AG04449 (cell line): ENCODE results near the gene FAM234A.
"Not testable (repeated sequence)": the region's sequence is repeated elsewhere in the genome, so short reads cannot be mapped to it uniquely, and the experiment has no call there.

ENCODE experiments used
- CTCF ChIA-PET: fragments of 350-600 bp; formaldehyde crosslinking; extraction: SDS; loops from one replicate; lab custom pipeline; 2021; ENCODE audit warnings: antibody characterized with exemption; lab: Yijun Ruan, JAX
- POLR2A ChIA-PET: fragments of 400-600, 350-600 bp; formaldehyde crosslinking; extraction: SDS; loops from one replicate; lab custom pipeline; 2020; ENCODE audit warnings: antibody characterized with exemption, inconsistent platforms; lab: Yijun Ruan, JAX
- DNase-seq: peaks from one replicate; pipeline ENCODE4 v3.0.0-alpha.2; 2010; ENCODE audit warnings: low read depth, low spot score
- H3K4me3 ChIP-seq: 2 replicates; pipeline ENCODE4 v1.5.1; 2011; ENCODE audit warnings: low read depth, mild to moderate bottlenecking, control low read depth, low read length
- TF ChIP-seq, protein P1 (sequence below): IDR thresholded peaks from one replicate; pipeline ENCODE4 v1.5.1; 2011; ENCODE audit warnings: mild to moderate bottlenecking, moderate library complexity, low read length, control low read depth, inconsistent platforms; ENCODE audit not compliant: insufficient read depth; ENCODE audit errors: missing control alignments

Gene FAM234A

DNA sequence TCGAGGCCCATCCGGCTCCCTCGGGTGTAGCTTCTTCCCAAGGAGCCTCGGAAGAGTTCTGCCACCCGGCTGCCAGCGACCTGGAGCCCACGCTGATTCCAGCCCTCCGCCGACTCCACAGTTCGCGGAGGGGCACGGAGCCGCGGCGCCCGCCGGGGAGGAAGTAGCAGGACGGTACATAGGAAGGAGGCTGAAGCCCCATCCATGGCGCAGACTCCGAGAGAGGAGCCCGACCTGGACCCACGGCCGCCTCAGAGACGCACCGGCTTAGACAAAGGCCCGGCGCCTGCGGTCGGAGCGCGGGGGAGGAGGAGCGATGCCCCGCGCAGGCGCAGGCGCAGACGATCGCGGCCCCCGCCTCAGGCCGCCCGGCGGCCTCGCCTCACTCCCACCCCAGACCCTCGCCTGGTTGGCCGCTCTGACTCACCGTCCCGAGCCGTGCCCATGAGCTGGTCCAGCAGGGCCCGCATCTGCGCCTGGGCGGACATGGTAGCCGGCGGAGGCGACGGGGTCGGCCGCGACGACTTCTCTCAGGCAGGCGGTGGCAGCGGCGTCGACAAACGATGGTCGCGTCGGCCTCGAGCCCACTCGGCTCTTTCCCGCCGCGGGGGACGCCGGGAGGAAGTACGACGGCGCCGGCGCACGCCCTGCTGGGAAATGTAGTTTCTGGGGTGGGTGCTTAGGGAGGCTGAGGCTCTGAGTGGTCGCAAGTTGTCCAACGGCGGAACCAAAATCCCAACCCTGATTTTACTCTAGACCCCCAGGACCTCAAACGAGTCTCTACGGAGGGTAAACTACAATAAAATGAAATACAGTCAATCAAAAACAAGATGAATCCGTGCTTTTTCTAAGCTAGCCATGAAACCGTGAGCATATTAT lies 5.5 kb upstream of the FAM234A start, which contains the start of gene LUC7L:
TSS of gene LUC7L (minus strand) at position 598 of the 879 bp plus-strand sequence. CDS start at position 488, 110 bp downstream.
- CTCF ChIA-PET, result interaction anchor here (1.0 to 3.6 kb wide), 10 partner anchors 10 to 125 kb away, joined by 3 to 19 read pairs (median 4); partner anchors contain the start of gene HBQ1
- POLR2A ChIA-PET, result interaction anchor here (1.0 kb wide), 1 partner anchor 37 kb away, joined by 3 read pairs; no protein-coding TSS in a partner anchor

DNA sequence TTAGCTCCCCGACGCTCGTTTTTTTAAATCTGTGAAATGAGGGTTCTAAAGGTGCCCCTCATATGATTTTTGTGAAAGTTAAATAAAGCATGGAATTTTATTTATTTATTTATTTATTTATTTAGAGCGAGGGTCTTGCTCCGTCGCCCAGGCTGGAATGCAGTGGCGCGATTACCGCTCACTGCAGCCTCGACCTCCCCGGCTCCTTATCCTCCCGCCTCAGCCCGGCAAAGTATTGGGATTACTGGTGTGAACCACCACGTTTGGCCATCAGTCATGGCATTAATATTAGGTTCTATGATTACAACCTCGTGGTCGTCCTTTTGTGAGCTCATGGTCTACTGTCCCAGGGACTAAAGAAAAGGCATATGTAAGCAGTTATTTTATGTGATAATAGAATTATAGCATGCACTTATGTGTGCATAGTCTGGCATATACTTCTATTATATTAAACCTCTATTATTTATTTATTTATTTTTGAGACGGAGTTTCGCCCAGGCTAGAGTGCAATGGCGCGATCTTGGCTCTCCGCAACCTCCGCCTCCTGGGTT lies 4.8 kb upstream of the FAM234A start:
- TF ChIP-seq, protein P1, sequence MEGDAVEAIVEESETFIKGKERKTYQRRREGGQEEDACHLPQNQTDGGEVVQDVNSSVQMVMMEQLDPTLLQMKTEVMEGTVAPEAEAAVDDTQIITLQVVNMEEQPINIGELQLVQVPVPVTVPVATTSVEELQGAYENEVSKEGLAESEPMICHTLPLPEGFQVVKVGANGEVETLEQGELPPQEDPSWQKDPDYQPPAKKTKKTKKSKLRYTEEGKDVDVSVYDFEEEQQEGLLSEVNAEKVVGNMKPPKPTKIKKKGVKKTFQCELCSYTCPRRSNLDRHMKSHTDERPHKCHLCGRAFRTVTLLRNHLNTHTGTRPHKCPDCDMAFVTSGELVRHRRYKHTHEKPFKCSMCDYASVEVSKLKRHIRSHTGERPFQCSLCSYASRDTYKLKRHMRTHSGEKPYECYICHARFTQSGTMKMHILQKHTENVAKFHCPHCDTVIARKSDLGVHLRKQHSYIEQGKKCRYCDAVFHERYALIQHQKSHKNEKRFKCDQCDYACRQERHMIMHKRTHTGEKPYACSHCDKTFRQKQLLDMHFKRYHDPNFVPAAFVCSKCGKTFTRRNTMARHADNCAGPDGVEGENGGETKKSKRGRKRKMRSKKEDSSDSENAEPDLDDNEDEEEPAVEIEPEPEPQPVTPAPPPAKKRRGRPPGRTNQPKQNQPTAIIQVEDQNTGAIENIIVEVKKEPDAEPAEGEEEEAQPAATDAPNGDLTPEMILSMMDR, result no peak
- H3K4me3 ChIP-seq, result peak overlapping the region; percentile 97
- ChIA-PET CTCF (interaction anchor here (1.0 to 3.6 kb wide), 4 partner anchors 122 to 124 kb away, joined by 3 to 19 read pairs (median 4); no protein-coding TSS in a partner anchor), POLR2A (interaction anchor here (1.0 kb wide), 1 partner anchor 38 kb away, joined by 3 read pairs; no protein-coding TSS in a partner anchor)
- no peak for DNase-seq

More for the DNA sequence above, 5.5 kb upstream of the FAM234A start, which contains the start of gene LUC7L:
- H3K4me3 ChIP-seq, result peak within 1 kb of the TSS; percentile 97
- TF ChIP-seq, protein P1, result no peak
- no peak for DNase-seq

DNA sequence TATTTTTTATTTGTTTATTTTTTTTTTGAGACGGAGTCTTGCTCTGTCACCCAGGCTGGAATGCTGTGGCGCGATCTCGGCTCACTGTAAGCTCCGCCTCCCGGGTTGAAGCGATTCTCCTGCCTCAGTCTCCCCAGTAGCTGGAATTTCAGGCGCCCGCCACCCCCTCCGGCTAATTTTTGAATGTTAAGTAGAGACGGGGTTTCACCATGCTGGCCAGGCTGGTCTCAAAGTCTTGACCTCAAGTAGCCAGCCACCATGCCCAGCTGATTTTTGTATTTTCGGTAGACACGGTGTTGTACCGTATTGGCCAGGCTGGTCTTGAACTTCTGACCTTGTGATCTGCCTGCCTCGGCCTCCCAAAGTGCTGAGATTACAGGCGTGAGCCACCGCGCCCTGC lies 4.3 kb upstream of the FAM234A start:
- CTCF ChIA-PET, result interaction anchor here (3.6 kb wide), 1 partner anchor 124 kb away, joined by 19 read pairs; no protein-coding TSS in a partner anchor
- H3K4me3 ChIP-seq, POLR2A ChIA-PET, DNase-seq: not testable (repeated sequence)

DNA sequence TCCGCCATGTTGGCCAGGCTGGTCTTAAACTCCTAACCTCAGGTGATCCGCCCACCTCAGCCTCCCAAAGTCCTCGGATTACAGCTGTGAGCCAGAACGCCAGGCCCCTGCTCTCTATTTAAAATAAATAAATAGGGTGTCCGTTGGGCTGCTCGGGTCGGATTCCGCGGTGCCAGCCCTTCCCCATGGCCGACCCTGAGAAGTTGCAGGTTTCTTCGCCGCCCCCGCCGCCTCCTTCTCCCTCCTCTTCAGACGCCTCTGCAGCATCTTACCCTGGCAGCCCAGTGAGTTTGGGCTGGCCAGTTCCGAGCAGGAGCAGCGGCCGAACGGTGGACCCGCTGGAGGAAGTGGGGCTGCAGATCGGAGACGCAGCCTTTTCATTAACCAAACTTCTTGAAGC lies 3.7 kb upstream of the FAM234A start:
- H3K4me3 ChIP-seq, result no peak overlapping the region
- TF ChIP-seq, protein P1, result no peak
- no peak for DNase-seq
- POLR2A ChIA-PET, result no interaction called here
- CTCF ChIA-PET, result no interaction called here

DNA sequence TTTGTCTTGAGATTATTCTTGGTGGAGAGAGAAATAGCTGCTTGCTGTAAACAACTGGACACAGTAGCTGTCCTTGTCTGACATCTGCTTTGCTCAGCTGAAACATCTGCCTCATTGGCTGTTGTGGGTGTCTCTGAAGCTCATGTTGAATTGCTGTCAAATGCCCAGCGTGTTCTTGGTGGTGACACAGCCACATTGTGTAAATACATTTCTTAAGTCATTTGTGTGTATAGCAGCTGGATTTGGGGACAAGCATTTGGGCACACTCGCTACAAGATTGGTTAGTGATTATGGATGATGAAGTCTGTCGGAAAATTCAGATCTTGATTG lies 5.3 kb downstream of the FAM234A start:
- TF ChIP-seq, protein P1, result no peak
- ChIA-PET POLR2A (no interaction called here), CTCF (no interaction called here)
- H3K4me3 ChIP-seq, result no peak overlapping the region
- DNase-seq, result no peak

DNA sequence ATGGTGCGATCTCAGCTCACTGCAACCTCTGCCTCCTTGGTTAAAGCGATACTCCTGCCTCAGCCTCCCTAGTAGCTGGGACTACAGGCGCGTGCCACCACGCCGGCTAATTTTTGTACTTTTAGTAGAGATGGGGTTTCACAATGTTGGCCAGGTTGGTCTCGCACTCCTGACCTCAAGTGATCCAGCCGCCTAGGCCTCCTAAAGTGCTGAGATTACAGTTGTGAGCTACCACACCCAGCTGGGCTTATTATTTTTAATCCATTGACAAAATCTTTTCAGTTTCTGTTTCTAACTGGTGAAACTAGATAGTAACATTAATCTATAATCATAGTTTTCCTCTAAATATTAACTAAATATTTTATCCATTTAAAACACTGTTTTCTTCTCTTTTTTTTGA lies 5.9 kb downstream of the FAM234A start:
- ChIA-PET POLR2A (no interaction called here), CTCF (interaction anchor here (1.0 kb wide), 1 partner anchor 9 kb away, joined by 3 read pairs; no protein-coding TSS in a partner anchor)
- DNase-seq, result no peak
- H3K4me3 ChIP-seq, result no peak overlapping the region
- TF ChIP-seq, protein P1, result no peak
